Neuronal stem cell (in vitro differentiated cells): ENCODE results near the gene DIRAS1.

Experiments
- DNase-seq: peaks from one replicate; pipeline ENCODE4 v3.0.0-alpha.2; 2013; ENCODE audit warnings: low spot score
- H2AFZ ChIP-seq: one replicate; pipeline ENCODE4 v1.6.1; 2013; ENCODE audit warnings: mild to moderate bottlenecking, low read length, inconsistent platforms
- H2AK5ac ChIP-seq: 2 replicates; pipeline ENCODE4 v1.6.1; 2013; ENCODE audit warnings: low read depth, mild to moderate bottlenecking, inconsistent platforms, low read length, moderate library complexity, mixed read lengths
- H2BK120ac ChIP-seq: 2 replicates; pipeline ENCODE4 v1.6.1; 2013; ENCODE audit warnings: low read depth, mild to moderate bottlenecking, inconsistent platforms, low read length, moderate library complexity, mixed read lengths
- H2BK12ac ChIP-seq: one replicate; pipeline ENCODE4 v1.6.1; 2013; ENCODE audit warnings: low read length, inconsistent platforms
- H2BK15ac ChIP-seq: 2 replicates; pipeline ENCODE4 v1.6.1; 2013; ENCODE audit warnings: mild to moderate bottlenecking, low read length, inconsistent platforms, mixed read lengths
- H2BK5ac ChIP-seq: one replicate; pipeline ENCODE4 v1.6.1; 2013; ENCODE audit warnings: inconsistent platforms, mild to moderate bottlenecking, low read length, moderate library complexity
- H3K14ac ChIP-seq: one replicate; pipeline ENCODE4 v1.6.1; 2013; ENCODE audit warnings: low read length, inconsistent platforms
- H3K18ac ChIP-seq: 2 replicates; pipeline ENCODE4 v1.6.1; 2013; ENCODE audit warnings: low read length, inconsistent platforms
- H3K23ac ChIP-seq: 2 replicates; pipeline ENCODE4 v1.6.1; 2013; ENCODE audit warnings: low read depth, mild to moderate bottlenecking, mixed read lengths, low read length, inconsistent platforms; ENCODE audit not compliant: poor library complexity
- H3K27ac ChIP-seq: replicated peaks from 3 replicates; pipeline ENCODE4 v1.5.1; 2013; ENCODE audit warnings: low read length, inconsistent platforms
- H3K27me3 ChIP-seq, 3 experiments: 2 replicates each; pipeline ENCODE4 v1.6.1; 2013; ENCODE audit warnings: low read length in 3 of 3, mild to moderate bottlenecking in 2 of 3, inconsistent platforms in 1 of 3, low read depth in 1 of 3, mixed read lengths in 1 of 3, moderate library complexity in 1 of 3; ENCODE audit not compliant: control insufficient read depth in 3 of 3, insufficient read depth in 3 of 3
- H3K36me3 ChIP-seq, 2 donors: replicated peaks in 1 of 2; 2 replicates each; pipeline ENCODE4 v1.6.1; 2013; ENCODE audit warnings: low read length in 2 of 2; ENCODE audit not compliant: control insufficient read depth in 2 of 2, insufficient read depth in 2 of 2
- H3K4ac ChIP-seq: 2 replicates; pipeline ENCODE4 v1.6.1; 2013; ENCODE audit warnings: inconsistent platforms, mild to moderate bottlenecking, low read length, moderate library complexity
- H3K4me1 ChIP-seq, 2 donors: 1 replicate in 1 of 2; 2 replicates in 1 of 2; pipeline ENCODE4 v1.6.1; 2013; ENCODE audit warnings: low read length in 2 of 2, low read depth in 1 of 2; ENCODE audit not compliant: control insufficient read depth in 2 of 2, insufficient read depth in 1 of 2
- H3K4me2 ChIP-seq: one replicate; pipeline ENCODE4 v1.6.1; 2013; ENCODE audit warnings: mild to moderate bottlenecking, low read length, inconsistent platforms; ENCODE audit not compliant: insufficient read depth, poor library complexity, severe bottlenecking
- H3K4me3 ChIP-seq, 2 donors: 2 replicates each; pipeline ENCODE4 v1.5.1; 2013; ENCODE audit warnings: low read length in 2 of 2, mild to moderate bottlenecking in 2 of 2, inconsistent platforms in 1 of 2, moderate library complexity in 1 of 2
- H3K79me1 ChIP-seq: one replicate; pipeline ENCODE4 v1.6.1; 2013; ENCODE audit warnings: low read depth, mild to moderate bottlenecking, inconsistent platforms, low read length, moderate library complexity
- H3K9ac ChIP-seq: one replicate; pipeline ENCODE4 v1.6.1; 2013; ENCODE audit warnings: mild to moderate bottlenecking, low read depth, low read length, inconsistent platforms; ENCODE audit not compliant: poor library complexity
- H3K9me3 ChIP-seq, 2 donors: replicated peaks in 1 of 2; 2 replicates each; pipeline versions ENCODE3 to v1.6.1; 2013; ENCODE audit warnings: low read length in 2 of 2, mild to moderate bottlenecking in 2 of 2, inconsistent platforms in 1 of 2, low read depth in 1 of 2, mixed read lengths in 1 of 2, moderate library complexity in 1 of 2; ENCODE audit not compliant: control insufficient read depth in 2 of 2, insufficient read depth in 1 of 2
- H4K8ac ChIP-seq: one replicate; pipeline ENCODE4 v1.6.1; 2013; ENCODE audit warnings: low read depth, mild to moderate bottlenecking, inconsistent platforms, low read length, moderate library complexity
- H4K91ac ChIP-seq: one replicate; pipeline ENCODE4 v1.6.1; 2013; ENCODE audit warnings: low read length, low read depth, mild to moderate bottlenecking, inconsistent platforms; ENCODE audit not compliant: poor library complexity
- WGBS, 2 donors: extraction: QIAGEN DNeasy Blood & Tissue Kit; methylation state at CpG; one replicate each; pipeline ENCODE4 v1.1.7; 2013; ENCODE audit warnings: missing lambda C conversion rate in 2 of 2, mixed read lengths in 1 of 2; ENCODE audit not compliant: insufficient read length in 2 of 2, insufficient replicate concordance in 1 of 2; ENCODE audit errors: extremely low coverage in 2 of 2; 5-methylcytosine and 5-hydroxymethylcytosine counted together

The DIRAS1 gene

DNA sequence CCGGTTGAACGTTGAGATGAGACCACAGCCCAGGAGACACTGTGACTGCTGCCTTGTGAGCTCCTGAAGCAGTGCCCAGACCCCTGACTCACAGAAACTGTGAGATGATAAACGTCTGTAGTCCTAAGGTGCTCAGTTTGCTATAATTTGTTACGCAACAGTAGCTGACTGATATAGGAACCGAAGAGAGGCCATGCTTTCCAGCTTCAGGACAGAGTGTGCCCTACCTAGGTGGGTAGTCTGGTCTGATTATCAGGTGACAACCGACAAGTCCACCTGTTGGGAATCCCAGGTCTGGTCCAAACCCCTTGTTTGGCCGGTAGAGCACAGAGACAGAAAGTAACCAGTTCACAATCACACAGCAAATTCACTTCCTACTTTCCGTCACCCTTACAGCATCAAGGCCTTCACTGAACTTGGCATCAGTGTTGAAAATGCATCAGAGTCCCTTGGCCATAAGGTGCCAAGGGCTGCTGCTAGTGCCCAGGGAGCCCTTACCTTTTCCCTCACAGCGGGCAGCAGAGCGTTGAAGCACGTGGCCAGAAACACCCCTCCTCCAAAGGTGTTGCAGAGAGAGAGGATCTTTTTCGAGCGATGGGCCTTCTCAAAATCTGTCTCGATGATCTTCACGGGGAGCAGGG is 15.5 kb upstream of the DIRAS1 start:
- H3K4me1 ChIP-seq, result peaks cover 5 to 12% of the 10 kb centered on the region in 2 donors
- DNase-seq, result no peak
- H3K9ac ChIP-seq, result no peak overlapping the region
- peaks cover 27 to 40% of the 10 kb centered on the region in 2 donors for H3K36me3 ChIP-seq
- no peak overlapping the region for H2AFZ ChIP-seq
- H4K91ac ChIP-seq, result no peak overlapping the region
- H3K9me3 ChIP-seq, result peaks cover 0 to 7% of the 10 kb centered on the region in 2 donors
- H3K14ac ChIP-seq, result no peak overlapping the region
- no peaks in the 10 kb centered on the region for H3K27me3 ChIP-seq
- no peak overlapping the region for H3K4me3 ChIP-seq
- no peak overlapping the region for H3K4ac ChIP-seq
- no peak overlapping the region for H2BK15ac ChIP-seq
- no peak overlapping the region for H3K23ac ChIP-seq
- no CpG with 5 or more reads among the region's 15 CpGs for WGBS, 2 donors
- H2BK5ac ChIP-seq, result no peak overlapping the region
- H3K79me1 ChIP-seq, result peaks cover 21% of the 10 kb centered on the region
- no peak overlapping the region for H4K8ac ChIP-seq
- no peak overlapping the region for H3K4me2 ChIP-seq
- no peak overlapping the region for H2BK120ac ChIP-seq
- no peak overlapping the region for H3K27ac ChIP-seq
- no peak overlapping the region for H2BK12ac ChIP-seq
- no peak overlapping the region for H3K18ac ChIP-seq
- H2AK5ac ChIP-seq, result no peak overlapping the region

DNA sequence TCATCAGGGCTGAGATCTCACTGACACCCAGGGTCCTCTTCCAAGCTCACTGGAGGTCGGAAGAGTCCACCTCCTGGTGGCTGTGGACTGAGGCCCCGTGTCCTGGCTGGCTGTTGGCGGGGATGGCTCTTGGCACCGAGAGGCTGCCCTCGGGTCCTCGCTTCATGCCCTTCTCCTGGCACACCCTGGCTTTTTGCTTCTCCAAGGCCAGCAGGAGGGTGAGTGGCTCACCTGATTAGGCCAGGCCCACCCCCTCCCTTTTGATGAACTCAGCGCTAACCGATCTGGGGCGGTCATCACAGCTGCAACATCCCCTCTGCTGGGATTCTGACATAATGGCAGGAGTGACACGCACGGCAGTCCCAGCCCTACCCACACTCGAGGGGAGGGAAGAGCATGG is 14.2 kb upstream of the DIRAS1 start:
- no peak overlapping the region for H3K14ac ChIP-seq
- H3K9ac ChIP-seq, result no peak overlapping the region
- H3K4me3 ChIP-seq, result peak overlapping the region in 1 of 2 donors; percentile 5
- DNase-seq, result no peak
- H3K9me3 ChIP-seq, result peaks cover 0 to 7% of the 10 kb centered on the region in 2 donors
- H2BK120ac ChIP-seq, result no peak overlapping the region
- H3K23ac ChIP-seq, result no peak overlapping the region
- H2BK5ac ChIP-seq, result no peak overlapping the region
- H2BK15ac ChIP-seq, result no peak overlapping the region
- no peak overlapping the region for H3K4ac ChIP-seq
- no peak overlapping the region for H4K8ac ChIP-seq
- no CpG with 5 or more reads among the region's 12 CpGs for WGBS, 2 donors
- H3K79me1 ChIP-seq, result peaks cover 21% of the 10 kb centered on the region
- H2BK12ac ChIP-seq, result no peak overlapping the region
- H2AFZ ChIP-seq, result no peak overlapping the region
- H3K27ac ChIP-seq, result no peak overlapping the region
- H3K4me2 ChIP-seq, result no peak overlapping the region
- peaks cover 27 to 41% of the 10 kb centered on the region in 2 donors for H3K36me3 ChIP-seq
- no peak overlapping the region for H2AK5ac ChIP-seq
- no peak overlapping the region for H3K18ac ChIP-seq
- no peak overlapping the region for H4K91ac ChIP-seq
- H3K4me1 ChIP-seq, result peaks cover 5 to 15% of the 10 kb centered on the region in 2 donors
- no peaks in the 10 kb centered on the region for H3K27me3 ChIP-seq

DNA sequence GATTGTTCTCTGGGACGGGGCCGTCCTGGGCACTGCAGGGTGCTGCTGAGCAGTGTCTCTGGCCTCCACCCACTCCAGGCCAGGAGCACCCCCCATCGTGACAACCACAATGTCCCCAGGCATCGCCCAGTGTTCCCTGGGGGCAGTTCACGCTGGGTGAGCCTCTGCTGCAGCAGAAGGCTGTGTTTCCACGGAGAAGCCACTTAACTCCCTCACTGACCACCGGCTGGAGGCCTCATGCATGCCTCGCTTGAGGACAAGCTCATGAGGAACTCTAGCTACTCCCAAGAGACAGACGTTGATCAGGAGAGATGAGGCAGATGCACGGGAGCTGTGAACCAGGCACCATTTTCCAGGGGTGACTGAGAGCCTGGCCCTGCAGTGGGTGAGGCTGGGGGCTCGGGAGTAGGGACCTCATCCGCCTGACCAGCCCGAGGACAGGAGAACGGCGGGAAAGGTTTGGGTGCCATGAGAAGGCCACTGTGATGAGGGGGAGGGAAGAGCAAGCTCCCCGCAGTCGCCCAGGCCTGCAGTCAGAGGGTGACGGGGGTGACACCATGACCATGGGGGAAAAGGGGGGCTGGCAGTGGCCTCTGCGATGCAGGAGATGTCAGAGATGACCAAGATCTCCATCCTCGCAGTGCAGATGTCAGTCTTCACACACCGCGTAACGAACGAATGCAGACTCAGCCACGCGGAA is 13.6 kb upstream of the DIRAS1 start:
- H2BK120ac ChIP-seq, result no peak overlapping the region
- H2BK12ac ChIP-seq, result no peak overlapping the region
- H2BK5ac ChIP-seq, result no peak overlapping the region
- H3K9ac ChIP-seq, result no peak overlapping the region
- peaks cover 20% of the 10 kb centered on the region for H3K79me1 ChIP-seq
- H4K91ac ChIP-seq, result no peak overlapping the region
- no peak overlapping the region for H3K27ac ChIP-seq
- no peak overlapping the region for H2AK5ac ChIP-seq
- no peak overlapping the region for H2AFZ ChIP-seq
- H3K18ac ChIP-seq, result no peak overlapping the region
- no peak overlapping the region for H2BK15ac ChIP-seq
- H3K36me3 ChIP-seq, result peaks cover 27 to 41% of the 10 kb centered on the region in 2 donors
- H3K27me3 ChIP-seq, result no peaks in the 10 kb centered on the region
- peaks cover 3 to 15% of the 10 kb centered on the region in 2 donors for H3K4me1 ChIP-seq
- H4K8ac ChIP-seq, result no peak overlapping the region
- H3K14ac ChIP-seq, result no peak overlapping the region
- DNase-seq, result no peak
- peak overlapping the region; percentile 25 for H3K23ac ChIP-seq
- H3K4me3 ChIP-seq, result peak overlapping the region in 1 of 2 donors; percentile 15
- peaks cover 0 to 7% of the 10 kb centered on the region in 2 donors for H3K9me3 ChIP-seq
- no peak overlapping the region for H3K4ac ChIP-seq
- WGBS, 2 donors, result no CpG with 5 or more reads among the region's 26 CpGs
- no peak overlapping the region for H3K4me2 ChIP-seq

DNA sequence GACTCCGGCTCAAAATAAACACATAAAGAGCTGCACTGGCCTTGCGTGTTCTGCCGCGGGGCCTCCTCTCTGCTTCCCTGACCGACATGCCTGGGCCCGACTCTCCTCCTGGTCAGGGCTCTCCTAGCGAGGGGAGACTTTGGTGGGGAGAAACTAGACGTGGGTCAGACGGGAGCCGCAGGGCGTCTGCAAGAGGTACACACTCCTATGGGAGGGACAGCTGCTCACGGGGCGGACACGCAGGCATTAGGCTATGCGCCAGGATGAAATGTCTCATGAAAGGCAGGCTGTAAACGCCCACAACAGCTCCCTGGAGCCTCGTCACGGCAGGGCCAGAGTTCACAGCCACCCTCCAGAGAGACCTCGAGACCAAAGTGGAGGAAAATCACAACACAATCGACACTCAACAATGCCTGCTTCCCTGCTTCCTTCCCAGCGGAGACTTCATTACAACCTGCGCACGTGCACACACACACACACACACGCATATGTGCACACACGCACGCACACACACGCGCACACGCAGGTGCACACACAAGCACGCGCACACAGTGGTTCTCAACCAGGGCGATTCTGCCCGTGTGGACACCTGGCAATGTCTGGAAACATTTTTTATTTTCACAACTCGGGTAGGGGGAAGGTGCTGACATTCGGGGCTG is 12.9 kb upstream of the DIRAS1 start:
- H3K79me1 ChIP-seq, result peaks cover 14% of the 10 kb centered on the region
- H4K8ac ChIP-seq, result no peak overlapping the region
- H3K23ac ChIP-seq, result peak overlapping the region; percentile 43
- H4K91ac ChIP-seq, result no peak overlapping the region
- H2BK15ac ChIP-seq, result no peak overlapping the region
- H2BK12ac ChIP-seq, result no peak overlapping the region
- no peak overlapping the region for H3K14ac ChIP-seq
- H3K9me3 ChIP-seq, result peaks cover 0 to 7% of the 10 kb centered on the region in 2 donors
- no CpG with 5 or more reads among the region's 35 CpGs for WGBS, 2 donors
- peaks cover under 1 to 9% of the 10 kb centered on the region in 2 donors for H3K4me1 ChIP-seq
- no peak overlapping the region for H3K18ac ChIP-seq
- no peaks in the 10 kb centered on the region for H3K27me3 ChIP-seq
- DNase-seq, result no peak
- H3K36me3 ChIP-seq, result peaks cover 27 to 41% of the 10 kb centered on the region in 2 donors
- H3K4ac ChIP-seq, result no peak overlapping the region
- no peak overlapping the region for H2BK120ac ChIP-seq
- no peak overlapping the region for H3K27ac ChIP-seq
- peak overlapping the region in 1 of 2 donors; percentile 22 for H3K4me3 ChIP-seq
- no peak overlapping the region for H2AFZ ChIP-seq
- no peak overlapping the region for H2BK5ac ChIP-seq
- H3K9ac ChIP-seq, result peak overlapping the region; percentile 24
- H2AK5ac ChIP-seq, result no peak overlapping the region
- no peak overlapping the region for H3K4me2 ChIP-seq
